Glutamatergic neuron (in vitro differentiated cells): Measurements from ENCODE around the gene CRACR2A. TPM values are rescaled to one million over a fixed set of nuclear protein-coding genes. Genes with fewer than 3 reads are reported as not detected.

Source experiments
- DNase-seq: peaks from one replicate; pipeline ENCODE4 v3.0.0; 2022
- H3K27ac Mint-ChIP-seq: one replicate; pipeline ENCODE4 v1.8.0; 2020; ENCODE audit warnings: mild to moderate bottlenecking, mixed read lengths, inconsistent platforms; ENCODE audit not compliant: unreplicated experiment
- H3K27me3 Mint-ChIP-seq: one replicate; pipeline ENCODE4 v1.8.0; 2020; ENCODE audit warnings: mild to moderate bottlenecking, moderate library complexity, mixed read lengths, inconsistent platforms; ENCODE audit not compliant: unreplicated experiment
- H3K36me3 Mint-ChIP-seq: one replicate; pipeline ENCODE4 v1.8.0; 2020; ENCODE audit warnings: mild to moderate bottlenecking, mixed read lengths, inconsistent platforms; ENCODE audit not compliant: unreplicated experiment
- H3K4me1 Mint-ChIP-seq: one replicate; pipeline ENCODE4 v1.8.0; 2020; ENCODE audit warnings: mild to moderate bottlenecking, low read depth, mixed read lengths, inconsistent platforms; ENCODE audit not compliant: unreplicated experiment
- H3K4me3 Mint-ChIP-seq: one replicate; pipeline ENCODE4 v1.8.0; 2020; ENCODE audit warnings: mild to moderate bottlenecking, mixed read lengths, inconsistent platforms; ENCODE audit not compliant: unreplicated experiment
- H3K9me3 Mint-ChIP-seq: one replicate; pipeline ENCODE4 v1.8.0; 2020; ENCODE audit warnings: mild to moderate bottlenecking, moderate library complexity, mixed read lengths, inconsistent platforms; ENCODE audit not compliant: unreplicated experiment
- total RNA-seq: library from RNA; stranded (reverse); fragmentation: NEBNext Ultra II Directional; extraction: Animal tissue kit (Norgen Biotek cat#: 25700); gene quantifications from one replicate; pipeline ENCODE4 v1.2.1, GENCODE V29; 2021; ENCODE audit not compliant: unreplicated experiment
- TF ChIP-seq, protein P1 (sequence below): fragments of 200-600 bp; sonication (generic); IDR thresholded peaks from one replicate; pipeline ENCODE4 v1.5.0; 2021; ENCODE audit not compliant: partially characterized antibody, unreplicated experiment

The CRACR2A gene
- total RNA-seq, 1 donor from 2014 or later = 4.5 TPM

DNA sequence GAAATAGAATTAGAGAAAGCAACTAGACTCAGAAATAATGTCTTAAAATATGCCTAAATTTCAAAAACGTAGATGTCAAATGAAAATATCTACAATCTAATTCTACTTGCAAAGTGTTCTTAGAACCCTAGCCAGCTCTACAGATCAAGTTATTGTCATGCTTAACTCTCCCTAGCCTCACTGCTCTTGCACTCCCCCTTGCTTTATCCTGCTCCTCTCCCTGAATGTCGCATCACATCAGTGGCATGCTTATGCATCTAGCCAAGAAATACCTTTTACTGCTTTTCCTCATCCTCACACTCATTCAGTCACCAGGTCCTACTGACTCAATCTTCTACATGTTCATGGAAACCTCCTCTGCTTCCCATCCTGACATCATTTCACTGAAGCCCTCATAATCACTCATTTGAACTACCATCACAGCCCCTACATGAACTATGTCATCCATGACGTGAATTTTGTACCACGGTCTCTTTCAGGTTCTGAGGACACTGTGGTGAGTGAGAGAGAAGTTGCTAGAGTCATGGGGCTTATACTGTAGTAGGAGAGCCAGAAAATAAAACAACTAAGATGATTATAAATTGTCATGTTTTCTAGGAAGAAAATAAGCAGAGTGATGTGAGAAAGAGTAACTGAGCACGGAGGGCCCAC, 22.6 kb upstream of the CRACR2A start:
- Mint-ChIP-seq H3K4me3 (no peak overlapping the region), H3K36me3 (no peaks in the 10 kb centered on the region), H3K27me3 (peaks cover 2% of the 10 kb centered on the region), H3K9me3 (no peaks in the 10 kb centered on the region), H3K4me1 (no peaks in the 10 kb centered on the region), H3K27ac (no peak overlapping the region)
- DNase-seq = no peak
- TF ChIP-seq, protein P1, sequence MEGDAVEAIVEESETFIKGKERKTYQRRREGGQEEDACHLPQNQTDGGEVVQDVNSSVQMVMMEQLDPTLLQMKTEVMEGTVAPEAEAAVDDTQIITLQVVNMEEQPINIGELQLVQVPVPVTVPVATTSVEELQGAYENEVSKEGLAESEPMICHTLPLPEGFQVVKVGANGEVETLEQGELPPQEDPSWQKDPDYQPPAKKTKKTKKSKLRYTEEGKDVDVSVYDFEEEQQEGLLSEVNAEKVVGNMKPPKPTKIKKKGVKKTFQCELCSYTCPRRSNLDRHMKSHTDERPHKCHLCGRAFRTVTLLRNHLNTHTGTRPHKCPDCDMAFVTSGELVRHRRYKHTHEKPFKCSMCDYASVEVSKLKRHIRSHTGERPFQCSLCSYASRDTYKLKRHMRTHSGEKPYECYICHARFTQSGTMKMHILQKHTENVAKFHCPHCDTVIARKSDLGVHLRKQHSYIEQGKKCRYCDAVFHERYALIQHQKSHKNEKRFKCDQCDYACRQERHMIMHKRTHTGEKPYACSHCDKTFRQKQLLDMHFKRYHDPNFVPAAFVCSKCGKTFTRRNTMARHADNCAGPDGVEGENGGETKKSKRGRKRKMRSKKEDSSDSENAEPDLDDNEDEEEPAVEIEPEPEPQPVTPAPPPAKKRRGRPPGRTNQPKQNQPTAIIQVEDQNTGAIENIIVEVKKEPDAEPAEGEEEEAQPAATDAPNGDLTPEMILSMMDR = no peak

DNA sequence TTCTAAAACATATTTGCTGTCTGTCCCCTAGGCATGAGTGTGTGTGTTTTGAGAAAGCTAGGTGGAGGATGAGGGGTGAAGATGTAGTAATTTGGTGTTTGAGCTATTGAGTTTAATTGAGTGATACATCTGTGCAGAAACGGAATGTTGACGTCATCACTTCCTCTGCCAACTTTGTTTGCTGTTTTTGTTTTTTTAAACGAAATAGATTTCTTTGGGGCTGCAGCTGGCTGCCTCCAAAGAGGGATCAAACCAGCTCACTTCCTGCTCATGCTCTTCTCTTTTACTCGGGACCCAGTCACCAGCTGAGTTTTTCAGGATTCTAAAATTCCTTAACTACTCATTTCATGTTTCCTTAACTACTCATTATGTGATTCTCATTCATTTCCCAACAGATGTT, 19.5 kb upstream of the CRACR2A start:
- TF ChIP-seq, protein P1 = no peak
- no peak for DNase-seq
- no peaks in the 10 kb centered on the region for H3K9me3 Mint-ChIP-seq
- peaks cover 7% of the 10 kb centered on the region for H3K4me1 Mint-ChIP-seq
- H3K27ac Mint-ChIP-seq = no peak overlapping the region
- peaks cover 2% of the 10 kb centered on the region for H3K27me3 Mint-ChIP-seq
- H3K4me3 Mint-ChIP-seq = no peak overlapping the region
- H3K36me3 Mint-ChIP-seq = no peaks in the 10 kb centered on the region

DNA sequence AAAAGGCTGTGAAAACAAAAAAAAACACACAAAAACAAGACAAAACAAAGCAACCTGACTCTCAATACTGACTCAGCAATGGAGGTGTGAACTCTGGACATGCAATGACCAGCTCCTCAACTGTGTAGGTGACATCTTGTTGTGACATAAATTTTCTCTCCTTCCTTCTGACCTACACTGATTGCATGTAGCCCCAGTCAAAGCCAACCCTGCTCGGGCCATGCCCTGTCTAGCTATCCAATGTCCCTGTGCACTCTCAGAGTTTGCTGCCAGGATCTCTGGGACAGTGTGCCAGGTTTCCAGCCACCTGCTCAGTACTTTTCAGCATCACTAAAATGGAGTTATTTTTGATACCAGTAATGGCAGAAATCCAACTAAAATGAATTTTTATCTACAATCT, 18.9 kb upstream of the CRACR2A start:
- no peak overlapping the region for H3K4me3 Mint-ChIP-seq
- H3K9me3 Mint-ChIP-seq = no peaks in the 10 kb centered on the region
- H3K27ac Mint-ChIP-seq = no peak overlapping the region
- peaks cover 7% of the 10 kb centered on the region for H3K4me1 Mint-ChIP-seq
- H3K36me3 Mint-ChIP-seq = no peaks in the 10 kb centered on the region
- DNase-seq = no peak
- peaks cover 2% of the 10 kb centered on the region for H3K27me3 Mint-ChIP-seq
- TF ChIP-seq, protein P1 = no peak

DNA sequence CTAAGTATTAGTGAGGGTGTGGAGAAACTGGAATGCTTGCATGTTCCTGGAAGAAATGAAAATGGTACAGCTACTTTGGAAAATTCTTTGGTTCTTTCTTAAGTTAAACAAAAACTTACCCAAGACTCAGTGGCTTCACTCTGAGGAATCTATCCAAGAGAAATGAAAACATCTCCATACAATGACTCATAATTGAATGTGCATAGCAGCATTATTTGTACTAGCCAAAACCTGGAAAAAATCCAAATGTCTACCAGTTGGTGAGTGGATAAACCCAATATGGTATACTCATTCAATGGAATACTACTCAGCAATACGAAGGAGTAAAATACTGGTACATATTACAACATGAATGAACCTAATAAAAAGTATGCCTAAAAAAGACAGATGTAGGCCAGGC, 18.0 kb upstream of the CRACR2A start:
- TF ChIP-seq, protein P1 = no peak
- DNase-seq = no peak
- no peaks in the 10 kb centered on the region for H3K36me3 Mint-ChIP-seq
- H3K9me3 Mint-ChIP-seq = peaks cover 2% of the 10 kb centered on the region
- peaks cover 2% of the 10 kb centered on the region for H3K27me3 Mint-ChIP-seq
- H3K4me3 Mint-ChIP-seq = no peak overlapping the region
- H3K27ac Mint-ChIP-seq = no peak overlapping the region
- H3K4me1 Mint-ChIP-seq = peaks cover 7% of the 10 kb centered on the region

DNA sequence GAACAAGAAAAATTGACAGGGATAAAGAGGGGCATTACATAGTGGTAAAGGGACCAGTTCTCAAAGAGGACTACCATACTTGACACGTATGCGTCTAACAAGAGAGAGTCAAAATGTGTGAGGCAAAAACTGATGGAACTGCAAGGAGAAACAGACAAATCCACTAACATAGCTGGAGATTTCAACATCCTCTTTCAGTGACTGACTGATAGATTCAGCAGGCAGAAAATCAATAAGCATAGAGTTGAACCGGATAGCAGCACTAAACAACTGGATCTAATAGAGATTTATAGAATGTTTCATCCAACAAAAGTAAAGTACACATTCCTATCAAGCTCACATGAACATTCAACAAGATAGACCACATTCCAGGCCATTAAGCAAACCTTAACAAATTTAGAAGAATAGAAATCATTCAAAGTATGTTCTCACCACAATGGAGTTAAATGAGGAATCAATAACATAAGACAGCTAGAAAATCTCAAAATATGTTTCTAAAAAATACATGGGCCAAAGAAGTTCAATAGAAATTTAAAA, 16.1 kb upstream of the CRACR2A start:
- peak overlapping the region; percentile 60 for H3K27ac Mint-ChIP-seq
- peaks cover 7% of the 10 kb centered on the region for H3K4me1 Mint-ChIP-seq
- no peak for DNase-seq
- H3K27me3 Mint-ChIP-seq = peaks cover 2% of the 10 kb centered on the region
- H3K9me3 Mint-ChIP-seq = peaks cover 2% of the 10 kb centered on the region
- no peaks in the 10 kb centered on the region for H3K36me3 Mint-ChIP-seq
- TF ChIP-seq, protein P1 = no peak
- H3K4me3 Mint-ChIP-seq = no peak overlapping the region
